Spleen (tissue), 7 donors: ENCODE measurements around the gene FOXJ1.

ENCODE experiments used
- POLR2A ChIP-seq, 3 donors: fragments of 450-650 bp; IDR thresholded peaks; one replicate each; pipeline ENCODE4 v1.5.1; 2017; ENCODE audit warnings: antibody characterized with exemption in 3 of 3, mild to moderate bottlenecking in 1 of 3
- POLR2AphosphoS5 ChIP-seq, 3 donors: sonication (generic); formaldehyde crosslinking; IDR thresholded peaks; one replicate each; pipeline ENCODE4 v1.5.1; 2017; ENCODE audit warnings: antibody characterized with exemption in 3 of 3
- TF ChIP-seq, protein P1 (sequence below), 11 experiments: fragments of 200-600 bp in 7 of 11; fragments of 450-650 bp in 4 of 11; sonication (generic) in 4 of 11; IDR thresholded peaks in 8 of 11; conservative IDR thresholded peaks in 3 of 11; 1 replicate in 7 of 11; 2 replicates in 4 of 11; pipeline versions ENCODE4 v1.4.0 to v1.8.0; 2016 to 2021; ENCODE audit warnings: antibody characterized with exemption in 11 of 11, inconsistent platforms in 4 of 11, mild to moderate bottlenecking in 1 of 11
- donor health status: DM: no; HTN: no; CAD: no; lungs with moderate emphysema.
- donor health status: DM: no; HTN: no; CAD: no.
- donor health status: DM: no; HTN: no; CAD: no.

- TF ChIP-seq, protein P1, sequence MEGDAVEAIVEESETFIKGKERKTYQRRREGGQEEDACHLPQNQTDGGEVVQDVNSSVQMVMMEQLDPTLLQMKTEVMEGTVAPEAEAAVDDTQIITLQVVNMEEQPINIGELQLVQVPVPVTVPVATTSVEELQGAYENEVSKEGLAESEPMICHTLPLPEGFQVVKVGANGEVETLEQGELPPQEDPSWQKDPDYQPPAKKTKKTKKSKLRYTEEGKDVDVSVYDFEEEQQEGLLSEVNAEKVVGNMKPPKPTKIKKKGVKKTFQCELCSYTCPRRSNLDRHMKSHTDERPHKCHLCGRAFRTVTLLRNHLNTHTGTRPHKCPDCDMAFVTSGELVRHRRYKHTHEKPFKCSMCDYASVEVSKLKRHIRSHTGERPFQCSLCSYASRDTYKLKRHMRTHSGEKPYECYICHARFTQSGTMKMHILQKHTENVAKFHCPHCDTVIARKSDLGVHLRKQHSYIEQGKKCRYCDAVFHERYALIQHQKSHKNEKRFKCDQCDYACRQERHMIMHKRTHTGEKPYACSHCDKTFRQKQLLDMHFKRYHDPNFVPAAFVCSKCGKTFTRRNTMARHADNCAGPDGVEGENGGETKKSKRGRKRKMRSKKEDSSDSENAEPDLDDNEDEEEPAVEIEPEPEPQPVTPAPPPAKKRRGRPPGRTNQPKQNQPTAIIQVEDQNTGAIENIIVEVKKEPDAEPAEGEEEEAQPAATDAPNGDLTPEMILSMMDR (IDR thresholded peaks at IDR 0.05 in 8 of 11, conservative IDR thresholded peaks at IDR 0.05 in 3 of 11), result no peak
- TF ChIP-seq POLR2AphosphoS5 (IDR thresholded peaks at IDR 0.05) (no peak), POLR2A (IDR thresholded peaks at IDR 0.05) (no peak)
Observed at GRCh38 chr17:76152591-76152990, 11.5 kb upstream of the FOXJ1 start.
